ENCODE measurements around the gene SOCS7. TPM values are rescaled to one million over a fixed set of nuclear protein-coding genes. Genes with fewer than 3 reads are reported as not detected.

SOCS7 gene
- total and polyA plus RNA-seq, 2 donors (not counting 1 experiment from before 2014, with no cell fraction given) = 4.8 to 9.4 TPM

- Histone ChIP-seq H3K9ac (ENCODE audit: insufficient read depth, low read length) (no peak overlapping the region), H2AFZ (ENCODE audit: low read length) (peak overlapping the region; percentile 68), H4K20me1 (ENCODE audit: control insufficient read depth, extremely low read depth, insufficient read depth, low read length) (no peaks in the 10 kb centered on the region), H3K79me2 (ENCODE audit: control insufficient read depth, insufficient read depth, low read length) (no peaks in the 10 kb centered on the region), H3K4me2 (ENCODE audit: extremely low read depth, insufficient read depth, low read length) (peak overlapping the region; percentile 45), H3K36me3 (ENCODE audit: control insufficient read depth, insufficient read depth, low read length) (no peaks in the 10 kb centered on the region), H3K4me3 (replicated peaks in 1 of 4; ENCODE audit: control extremely low read depth in 1 of 4, insufficient read depth in 1 of 4, low read depth in 3 of 4, low read length in 4 of 4) (no peak overlapping the region), H3K27ac (ENCODE audit: insufficient read depth, low read length) (no peak overlapping the region), H3K4me1 (ENCODE audit: control insufficient read depth, extremely low read depth, insufficient read depth, low read length) (peaks cover 9% of the 10 kb centered on the region), H3K9me3 (ENCODE audit: control insufficient read depth, insufficient read depth, low read depth, low read length) (no peaks in the 10 kb centered on the region), H3K27me3 (ENCODE audit: control insufficient read depth, insufficient read depth, low read length) (peaks cover 28% of the 10 kb centered on the region)
- no peak for TF ChIP-seq CTCF (conservative IDR thresholded peaks at IDR 0.05 in 1 of 2, IDR thresholded peaks at IDR 0.05 in 1 of 2; ENCODE audit: low read depth in 1 of 2, low read length in 2 of 2)
- peak; percentile 55 for TF ChIP-seq EZH2 (IDR thresholded peaks at IDR 0.05; ENCODE audit: low read length, missing control alignments)
- DNase-seq (ENCODE audit: low read depth in 2 of 2) = peak; percentile 40 to 81
Measured at GRCh38 chr17:38421171-38421841, 69.7 kb downstream of the SOCS7 start.

- TF ChIP-seq EZH2 (IDR thresholded peaks at IDR 0.05; ENCODE audit: low read length, missing control alignments) (no peak), CTCF (conservative IDR thresholded peaks at IDR 0.05 in 1 of 2, IDR thresholded peaks at IDR 0.05 in 1 of 2; ENCODE audit: low read depth in 1 of 2, low read length in 2 of 2) (no peak)
- no peak overlapping the region for H3K4me3 ChIP-seq (replicated peaks in 1 of 4; ENCODE audit: control extremely low read depth in 1 of 4, insufficient read depth in 1 of 4, low read depth in 3 of 4, low read length in 4 of 4)
- DNase-seq (ENCODE audit: low read depth in 2 of 2) = peak in 1 of 2 donors; percentile 54
Measured at GRCh38 chr17:38421871-38422827, 70.5 kb downstream of the SOCS7 start.

GRCh38 chr17:38424297-38424972 is 72.8 kb downstream of the SOCS7 start:
- Histone ChIP-seq H3K4me2 (ENCODE audit: extremely low read depth, insufficient read depth, low read length) (no peak overlapping the region), H3K36me3 (ENCODE audit: control insufficient read depth, insufficient read depth, low read length) (no peaks in the 10 kb centered on the region), H3K4me3 (replicated peaks in 1 of 4; ENCODE audit: control extremely low read depth in 1 of 4, insufficient read depth in 1 of 4, low read depth in 3 of 4, low read length in 4 of 4) (no peak overlapping the region), H3K4me1 (ENCODE audit: control insufficient read depth, extremely low read depth, insufficient read depth, low read length) (peaks cover 18% of the 10 kb centered on the region), H4K20me1 (ENCODE audit: control insufficient read depth, extremely low read depth, insufficient read depth, low read length) (no peaks in the 10 kb centered on the region), H3K79me2 (ENCODE audit: control insufficient read depth, insufficient read depth, low read length) (peaks cover 11% of the 10 kb centered on the region), H3K27ac (ENCODE audit: insufficient read depth, low read length) (no peak overlapping the region), H3K27me3 (ENCODE audit: control insufficient read depth, insufficient read depth, low read length) (peaks cover 8% of the 10 kb centered on the region), H3K9ac (ENCODE audit: insufficient read depth, low read length) (no peak overlapping the region), H2AFZ (ENCODE audit: low read length) (no peak overlapping the region), H3K9me3 (ENCODE audit: control insufficient read depth, insufficient read depth, low read depth, low read length) (no peaks in the 10 kb centered on the region)
- TF ChIP-seq EZH2 (IDR thresholded peaks at IDR 0.05; ENCODE audit: low read length, missing control alignments) (no peak), CTCF (conservative IDR thresholded peaks at IDR 0.05 in 1 of 2, IDR thresholded peaks at IDR 0.05 in 1 of 2; ENCODE audit: low read depth in 1 of 2, low read length in 2 of 2) (no peak)
- DNase-seq (ENCODE audit: low read depth in 2 of 2) = no peak

More at GRCh38 chr17:38421871-38422827, 70.5 kb downstream of the SOCS7 start:
- H3K9ac ChIP-seq (ENCODE audit: insufficient read depth, low read length) = no peak overlapping the region
- no peaks in the 10 kb centered on the region for H3K36me3 ChIP-seq (ENCODE audit: control insufficient read depth, insufficient read depth, low read length)
- H3K79me2 ChIP-seq (ENCODE audit: control insufficient read depth, insufficient read depth, low read length) = peaks cover 1% of the 10 kb centered on the region
- no peaks in the 10 kb centered on the region for H3K9me3 ChIP-seq (ENCODE audit: control insufficient read depth, insufficient read depth, low read depth, low read length)
- no peak overlapping the region for H2AFZ ChIP-seq (ENCODE audit: low read length)
- peaks cover 15% of the 10 kb centered on the region for H3K4me1 ChIP-seq (ENCODE audit: control insufficient read depth, extremely low read depth, insufficient read depth, low read length)
- H3K27ac ChIP-seq (ENCODE audit: insufficient read depth, low read length) = no peak overlapping the region
- no peaks in the 10 kb centered on the region for H4K20me1 ChIP-seq (ENCODE audit: control insufficient read depth, extremely low read depth, insufficient read depth, low read length)
- H3K27me3 ChIP-seq (ENCODE audit: control insufficient read depth, insufficient read depth, low read length) = peaks cover 26% of the 10 kb centered on the region
- no peak overlapping the region for H3K4me2 ChIP-seq (ENCODE audit: extremely low read depth, insufficient read depth, low read length)
